HK-2 (cell line): ENCODE data around the gene OR1D5.
"Not testable (repeated sequence)": the region's sequence is repeated elsewhere in the genome, so short reads cannot be mapped to it uniquely, and the experiment has no call there.

Experiments
- DNase-seq: peaks from one replicate; pipeline ENCODE4 v3.0.0-alpha.2; 2018; ENCODE audit not compliant: unreplicated experiment

The OR1D5 gene, protein sequence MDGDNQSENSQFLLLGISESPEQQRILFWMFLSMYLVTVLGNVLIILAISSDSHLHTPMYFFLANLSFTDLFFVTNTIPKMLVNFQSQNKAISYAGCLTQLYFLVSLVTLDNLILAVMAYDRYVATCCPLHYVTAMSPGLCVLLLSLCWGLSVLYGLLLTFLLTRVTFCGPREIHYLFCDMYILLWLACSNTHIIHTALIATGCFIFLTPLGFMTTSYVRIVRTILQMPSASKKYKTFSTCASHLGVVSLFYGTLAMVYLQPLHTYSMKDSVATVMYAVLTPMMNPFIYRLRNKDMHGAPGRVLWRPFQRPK

DNA sequence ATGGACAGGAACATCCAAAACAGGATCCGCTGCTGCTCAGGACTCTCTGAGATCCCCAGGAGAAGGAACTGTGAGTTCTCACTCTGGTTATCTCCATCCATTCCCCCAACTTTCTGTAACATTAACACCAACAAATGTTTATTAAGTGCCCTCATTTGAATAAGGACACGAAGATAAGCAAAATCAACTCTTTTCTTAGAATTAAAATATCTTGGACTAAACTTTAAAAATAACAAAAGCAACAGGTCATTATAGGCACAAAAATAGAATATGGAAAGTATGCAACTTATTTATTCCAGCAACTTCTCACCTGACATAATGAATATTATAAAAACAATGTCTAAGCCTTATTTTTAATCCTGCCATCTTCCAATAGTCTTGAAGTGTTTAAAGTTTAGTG, at the start of gene OR1D5:
OR1D5 (minus strand) TSS at position 101 of the 400 bp plus-strand sequence; CDS start at position 101, 0 bp downstream.
- not testable (repeated sequence) for DNase-seq

DNA sequence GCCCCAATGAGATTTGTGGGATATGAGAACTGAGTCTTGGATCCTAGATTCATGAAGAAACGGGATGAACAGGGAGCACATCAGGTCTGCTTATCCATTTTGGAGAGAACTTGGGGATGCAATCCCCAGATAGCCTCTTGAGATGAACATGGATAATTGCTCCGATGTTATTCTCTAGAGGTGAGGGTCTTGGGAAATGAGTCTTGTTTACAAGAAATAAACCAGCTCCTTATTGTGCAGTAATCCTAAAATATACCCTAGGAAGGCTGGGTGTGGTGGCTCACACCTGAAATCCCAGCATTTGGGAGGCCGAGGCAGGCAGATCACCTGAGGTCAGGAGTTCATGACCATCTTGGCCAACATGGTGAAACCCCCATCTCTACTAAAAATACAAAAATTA, 40.9 kb upstream of the OR1D5 start, which contains the start of gene OR1D2:
OR1D2 (minus strand) TSS at position 101 of the 400 bp plus-strand sequence. CDS start 11,426 bp downstream, outside the sequence.
- no peak for DNase-seq

DNA sequence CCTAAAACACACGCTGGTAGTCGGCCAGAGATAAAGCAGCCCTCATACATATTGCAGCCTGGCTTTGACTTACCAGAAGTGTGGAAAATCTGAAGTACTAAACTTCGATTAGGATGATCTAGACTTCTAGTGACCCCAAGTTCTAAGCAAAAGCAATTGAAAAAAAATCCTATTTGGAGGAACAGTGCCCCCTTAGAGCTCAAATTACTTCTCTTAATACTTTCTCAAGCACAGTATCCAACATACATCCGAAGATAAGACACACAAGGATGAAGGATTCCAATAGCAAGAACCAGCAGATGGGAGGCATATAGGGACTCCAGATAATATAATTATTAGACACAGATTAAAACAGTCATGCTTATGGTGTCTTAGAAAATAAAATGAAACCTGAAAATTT, 10.4 kb upstream of the OR1D5 start:
- DNase-seq: not testable (repeated sequence)

DNA sequence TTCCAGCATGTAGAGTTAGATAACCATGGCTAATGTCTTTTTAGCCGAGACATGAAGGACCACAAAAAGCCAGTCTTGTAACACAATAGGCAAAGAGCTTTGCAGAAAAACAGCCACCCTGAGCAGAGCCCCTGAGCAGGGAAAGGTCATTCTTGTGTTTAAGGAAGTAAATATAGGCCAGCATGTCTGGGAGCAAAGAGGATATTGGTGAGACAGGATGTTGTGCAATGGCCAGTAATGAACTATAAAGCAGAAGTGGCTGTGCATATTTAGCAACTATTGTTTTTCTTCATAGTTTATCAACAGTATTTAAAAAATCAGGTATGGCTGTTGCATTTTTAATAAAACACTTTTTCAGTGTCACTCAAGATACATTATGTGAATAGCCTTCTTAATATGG, 1.8 kb upstream of the OR1D5 start:
- DNase-seq: not testable (repeated sequence)

DNA sequence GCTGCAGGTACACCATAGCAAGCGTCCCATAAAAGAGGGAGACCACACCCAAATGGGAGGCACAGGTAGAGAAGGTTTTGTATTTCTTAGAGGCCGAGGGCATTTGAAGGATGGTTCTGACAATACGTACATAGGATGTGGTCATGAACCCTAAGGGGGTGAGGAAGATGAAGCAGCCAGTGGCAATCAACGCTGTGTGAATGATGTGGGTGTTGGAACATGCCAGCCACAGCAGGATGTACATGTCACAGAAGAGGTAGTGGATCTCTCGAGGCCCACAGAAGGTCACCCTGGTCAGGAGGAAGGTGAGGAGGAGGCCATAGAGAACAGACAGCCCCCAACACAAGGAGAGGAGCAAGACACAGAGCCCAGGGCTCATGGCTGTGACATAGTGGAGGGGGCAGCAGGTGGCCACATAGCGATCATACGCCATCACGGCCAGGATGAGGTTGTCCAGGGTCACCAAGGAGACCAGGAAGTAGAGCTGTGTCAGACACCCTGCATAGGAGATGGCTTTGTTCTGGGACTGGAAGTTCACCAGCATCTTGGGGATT, 506 bp downstream of the OR1D5 start:
- DNase-seq: not testable (repeated sequence)

DNA sequence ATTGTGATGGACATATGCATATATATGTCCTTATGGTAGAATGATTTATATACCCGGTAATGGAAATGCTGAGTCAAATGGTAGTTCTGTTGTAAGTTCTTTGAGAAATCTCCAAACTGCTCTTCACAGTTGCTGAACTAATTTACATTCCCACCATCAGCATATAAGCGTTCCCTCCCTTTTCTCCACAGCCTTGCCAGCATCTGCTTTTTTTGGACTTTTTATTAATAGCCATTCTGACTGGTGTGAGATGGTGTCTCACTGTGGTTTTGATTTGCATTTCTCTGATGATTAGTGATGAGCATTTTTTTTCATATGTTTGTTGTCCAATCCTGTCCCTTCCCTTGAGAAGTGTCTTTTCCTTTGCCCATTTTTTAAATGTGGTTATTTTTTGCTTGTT, 8.5 kb downstream of the OR1D5 start:
- DNase-seq: not testable (repeated sequence)

DNA sequence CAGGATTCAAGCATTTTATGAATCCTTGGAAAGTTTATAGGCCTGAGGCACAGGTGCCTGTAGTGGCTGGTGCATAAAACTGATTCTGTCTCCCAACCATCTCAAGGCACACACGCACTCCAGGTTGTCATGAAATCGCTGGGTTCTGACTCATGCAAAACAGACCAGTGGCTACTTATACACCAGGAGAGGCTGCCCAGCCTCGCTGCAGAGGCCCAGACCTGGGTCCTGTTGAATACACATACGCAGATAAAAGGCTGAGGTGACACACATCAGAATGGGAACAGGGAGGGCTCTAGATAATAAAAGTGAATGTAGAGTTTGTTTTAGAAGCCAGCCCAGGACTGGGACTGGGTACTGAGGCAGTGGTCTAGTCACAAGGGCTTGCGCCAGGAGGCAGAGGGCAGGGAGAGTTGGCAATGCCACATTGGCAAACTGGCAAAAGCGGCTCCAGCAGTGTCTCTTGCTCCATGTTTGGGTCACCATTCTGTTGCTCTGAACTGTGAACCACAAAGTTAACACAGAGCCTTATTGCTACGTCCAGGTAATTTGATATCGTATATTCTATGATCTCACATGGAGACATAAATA, 13.6 kb downstream of the OR1D5 start:
- DNase-seq: no peak

DNA sequence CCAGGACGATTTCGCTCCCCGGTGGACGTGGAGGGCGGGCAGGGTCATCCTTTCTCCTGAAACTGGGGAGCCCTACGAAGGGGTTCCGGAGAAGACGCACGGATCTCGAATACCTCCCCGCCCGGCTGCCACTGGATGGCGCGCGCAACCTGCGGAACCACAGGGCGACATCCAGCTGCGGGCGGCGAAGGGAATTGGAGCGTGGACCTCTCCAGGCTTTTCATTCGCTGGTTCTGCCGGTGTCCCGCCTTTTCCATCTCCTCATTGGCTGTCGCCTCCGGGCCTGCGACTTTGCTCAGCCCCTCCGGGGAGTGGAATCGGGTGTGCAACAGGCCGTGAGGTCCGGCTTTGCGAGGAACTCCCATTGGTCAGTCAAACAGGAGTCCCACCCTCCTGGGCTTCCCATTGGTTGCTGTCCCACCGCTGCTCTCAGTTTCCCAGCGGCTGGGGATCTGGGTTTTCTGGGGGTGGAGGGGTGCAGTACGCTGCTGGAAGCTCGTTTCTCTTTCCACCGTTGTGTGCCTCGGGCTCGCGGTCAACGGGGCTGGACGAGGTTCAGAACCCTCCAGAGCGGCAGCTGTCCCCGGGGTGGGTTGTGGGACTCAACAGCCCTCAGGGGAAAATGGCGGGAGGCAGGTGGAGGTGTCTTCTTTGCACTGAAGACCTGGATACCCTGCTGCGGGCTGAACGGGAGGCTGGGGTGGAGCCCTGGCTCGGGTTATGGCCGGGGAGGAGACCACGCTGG, 14.5 kb downstream of the OR1D5 start:
- DNase-seq: peak; percentile 96

DNA sequence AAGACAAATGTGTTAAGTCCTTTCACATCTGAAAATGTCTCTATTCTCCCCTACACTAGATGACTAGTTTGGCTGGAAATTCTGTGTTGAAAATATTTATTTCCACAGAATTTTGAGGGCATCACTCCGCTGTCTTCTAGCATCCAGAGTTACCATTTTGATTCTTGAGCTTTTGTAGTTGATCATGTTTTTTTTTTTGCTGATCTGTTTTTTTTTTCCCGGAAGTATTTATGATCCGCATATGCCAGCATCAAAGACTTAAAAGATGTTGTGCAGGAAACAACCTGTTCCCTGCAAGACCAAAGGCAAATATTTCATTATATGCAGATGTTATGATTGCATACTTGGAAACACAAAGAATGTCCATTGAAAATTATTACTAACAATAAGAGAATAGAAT, 16.7 kb downstream of the OR1D5 start:
- no peak for DNase-seq

DNA sequence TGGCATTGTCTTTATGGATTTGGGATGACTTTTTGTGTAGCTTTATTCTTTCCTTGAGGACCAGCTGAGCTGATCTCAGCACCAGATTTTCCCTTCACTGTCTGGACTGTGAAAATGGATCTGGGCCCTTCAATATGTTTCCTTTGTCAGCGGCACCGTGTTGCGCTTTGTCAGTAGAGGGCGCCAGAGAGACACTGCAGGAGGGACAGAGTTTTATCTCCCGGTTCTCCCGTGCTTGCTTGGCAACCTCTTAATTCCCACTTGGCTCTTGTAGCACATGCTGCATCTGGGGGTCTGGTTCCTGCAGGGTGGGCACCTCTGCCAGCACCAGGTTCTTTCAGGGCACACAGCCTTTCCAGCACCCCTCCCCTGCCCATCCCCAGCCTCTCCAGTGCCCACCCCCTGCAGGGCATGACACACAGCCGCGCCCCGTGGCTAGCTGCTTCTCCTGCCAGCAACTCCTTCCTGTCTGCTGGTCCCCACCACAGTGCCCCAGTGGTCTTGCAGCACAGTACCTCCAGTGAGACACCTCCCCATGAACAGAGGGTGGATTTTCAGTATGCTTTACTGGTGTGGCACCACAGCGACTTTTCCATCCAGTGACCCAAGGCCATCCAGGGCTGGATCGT, 19.6 kb downstream of the OR1D5 start:
- DNase-seq: no peak

DNA sequence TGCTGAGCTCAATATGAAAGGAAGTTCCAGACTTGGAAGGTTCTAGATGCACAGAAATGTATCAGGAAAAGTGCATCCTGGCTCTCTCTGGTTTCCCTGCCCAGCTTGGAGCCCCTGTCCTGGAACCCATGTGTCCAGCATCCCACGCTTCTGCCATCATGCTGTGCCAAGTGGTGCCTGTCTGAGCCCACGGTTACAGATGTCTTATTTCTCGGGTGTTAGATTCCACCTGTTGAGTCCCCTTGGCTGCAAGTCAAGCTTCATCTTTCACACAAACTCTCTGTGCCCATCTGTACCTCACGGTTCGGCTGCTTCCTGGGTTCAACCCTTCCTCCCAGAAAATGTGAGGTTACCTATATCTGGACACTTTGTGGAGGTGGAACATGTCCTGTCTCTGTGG, 22.5 kb downstream of the OR1D5 start:
- DNase-seq: no peak

DNA sequence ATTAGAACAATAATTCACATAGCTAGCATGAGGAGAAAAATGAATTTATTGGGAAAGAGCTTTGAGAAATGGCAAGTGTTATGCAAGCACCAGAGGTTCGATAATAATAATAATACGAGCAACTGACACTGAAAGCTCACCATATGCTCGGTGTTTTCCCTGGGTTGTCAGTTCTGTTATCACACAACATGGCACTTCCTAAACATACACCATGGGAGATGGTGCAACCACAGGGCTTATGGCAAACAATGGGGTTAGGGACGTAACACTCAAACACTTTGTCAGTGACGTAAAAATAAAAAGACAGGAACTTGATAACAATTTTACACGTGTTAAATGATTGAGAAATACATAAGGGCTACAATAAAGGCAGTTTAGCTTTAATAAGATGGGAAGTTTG, 23.7 kb downstream of the OR1D5 start:
- no peak for DNase-seq

DNA sequence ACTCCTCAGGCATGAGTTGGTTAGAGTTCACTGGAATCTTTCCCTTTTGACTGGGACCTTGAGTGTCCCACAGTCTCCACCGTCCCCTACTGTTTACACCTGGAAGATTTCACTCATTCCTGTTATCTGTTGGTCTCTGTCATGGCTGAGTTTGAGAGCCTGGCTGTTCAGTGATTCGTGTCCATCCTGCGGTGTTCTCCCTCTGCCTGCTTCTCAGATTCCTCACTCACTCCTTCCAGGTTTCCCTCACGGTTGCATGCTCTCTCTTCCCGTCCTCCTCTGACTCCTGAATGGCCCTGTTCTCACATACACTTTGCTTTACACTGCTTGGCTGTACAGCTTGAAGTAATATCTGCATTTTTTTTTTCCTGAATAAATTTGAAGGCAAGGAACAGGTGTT, 24.5 kb downstream of the OR1D5 start:
- DNase-seq: no peak

DNA sequence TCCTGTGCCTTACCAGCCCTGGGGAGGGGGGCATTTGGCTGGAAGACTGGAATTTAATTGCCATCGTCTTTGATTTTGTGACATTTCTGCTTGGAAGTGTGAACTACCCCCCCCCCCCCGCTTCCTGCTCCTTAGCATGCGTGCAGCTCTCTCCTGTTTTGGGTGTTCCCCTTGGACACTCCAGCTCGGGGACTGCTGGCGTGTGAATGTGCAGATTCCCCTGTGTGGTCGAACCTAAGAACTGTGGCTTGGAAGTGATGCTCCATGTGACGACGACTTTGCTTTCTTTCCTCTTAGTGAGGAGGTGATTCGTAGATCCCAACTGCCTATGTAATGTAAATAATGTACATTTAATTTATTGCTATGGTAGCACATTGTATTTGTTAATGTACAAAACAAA, 26.1 kb downstream of the OR1D5 start:
- no peak for DNase-seq

DNA sequence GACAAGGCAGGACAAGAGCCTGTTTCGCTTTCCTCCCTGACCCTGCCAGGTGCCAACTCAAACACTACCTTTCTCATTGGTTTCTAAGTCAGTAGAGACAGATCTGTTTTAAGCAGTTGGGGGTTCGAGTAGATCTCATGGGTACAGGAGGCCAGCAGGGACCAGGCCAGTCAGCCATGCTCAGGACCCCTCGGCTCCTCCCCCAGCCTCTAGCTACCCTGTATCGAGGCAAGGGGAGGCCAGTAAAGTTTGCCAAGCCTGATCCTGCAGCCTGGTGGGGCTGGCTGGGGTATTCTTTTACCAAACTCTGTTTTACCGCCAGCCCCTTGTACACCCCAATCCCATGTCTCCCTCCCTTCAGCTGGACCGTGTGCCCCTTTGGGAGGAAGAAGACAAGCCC, 26.6 kb downstream of the OR1D5 start:
- no peak for DNase-seq

DNA sequence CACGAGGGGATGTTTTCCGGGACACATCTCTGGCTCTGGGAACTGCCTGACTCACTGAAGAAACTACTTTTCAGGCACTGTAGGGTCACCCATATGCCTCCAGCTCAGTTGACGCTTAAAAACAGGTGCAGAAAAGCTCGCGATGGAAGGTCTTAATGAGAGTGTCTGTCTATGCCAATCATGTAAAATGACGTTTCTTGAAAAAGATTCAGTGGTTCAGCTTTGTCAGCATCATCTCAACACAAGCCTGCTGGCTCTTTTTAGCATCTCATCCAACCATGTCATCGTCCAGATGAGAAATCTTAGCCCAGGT, 27.5 kb downstream of the OR1D5 start:
- no peak for DNase-seq

DNA sequence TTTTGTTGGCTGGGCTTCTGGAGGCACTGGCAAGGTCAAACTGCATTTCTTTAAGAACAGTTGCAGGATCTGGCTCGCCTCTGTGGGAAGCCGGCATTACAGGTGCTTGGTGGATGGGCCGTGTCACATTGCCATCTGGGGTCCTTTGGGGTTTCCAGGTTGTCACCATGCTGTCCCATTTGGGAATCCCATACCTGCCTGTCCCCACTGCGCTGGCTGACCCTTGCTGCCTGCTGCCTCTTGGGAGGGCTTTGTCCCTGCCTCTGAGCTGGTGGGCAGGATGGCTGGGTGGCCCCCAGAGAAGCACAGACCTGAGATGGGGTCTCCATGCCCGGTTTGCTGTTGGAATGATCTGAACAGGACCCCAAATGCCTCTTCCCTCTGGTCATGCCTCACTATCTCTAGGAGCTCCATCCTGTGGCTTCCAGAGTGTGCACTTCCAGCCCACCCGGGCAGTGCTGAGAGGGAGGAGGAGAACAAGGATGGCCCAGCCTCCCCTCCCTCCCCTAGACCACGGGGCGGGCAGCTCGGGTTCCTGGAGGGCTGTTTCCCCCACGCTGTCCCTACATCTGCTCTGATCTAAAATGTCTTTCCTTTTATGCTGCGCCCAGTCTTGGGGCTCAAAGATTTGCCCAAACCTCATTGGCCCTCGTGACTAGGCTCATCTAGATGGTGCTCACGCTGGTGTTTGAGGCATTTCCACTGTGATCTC, 28.0 kb downstream of the OR1D5 start:
- no peak for DNase-seq

DNA sequence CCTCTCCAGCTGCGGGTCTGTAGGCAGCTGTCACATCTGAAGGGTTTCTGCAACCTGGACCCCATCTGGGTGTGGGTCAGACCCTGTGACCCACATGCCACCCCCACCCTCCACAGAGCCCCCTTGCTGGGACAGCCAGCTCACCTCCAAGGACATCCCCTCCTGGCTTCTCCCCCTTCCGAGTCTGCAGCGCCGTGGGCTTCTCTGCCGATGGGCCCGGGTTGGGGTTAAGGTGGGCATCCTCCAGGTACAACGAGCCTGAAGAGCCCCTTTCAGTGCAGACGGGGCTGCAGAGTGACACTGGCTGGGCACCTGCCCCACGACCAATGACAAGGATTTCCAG, 28.9 kb downstream of the OR1D5 start:
- DNase-seq: no peak

DNA sequence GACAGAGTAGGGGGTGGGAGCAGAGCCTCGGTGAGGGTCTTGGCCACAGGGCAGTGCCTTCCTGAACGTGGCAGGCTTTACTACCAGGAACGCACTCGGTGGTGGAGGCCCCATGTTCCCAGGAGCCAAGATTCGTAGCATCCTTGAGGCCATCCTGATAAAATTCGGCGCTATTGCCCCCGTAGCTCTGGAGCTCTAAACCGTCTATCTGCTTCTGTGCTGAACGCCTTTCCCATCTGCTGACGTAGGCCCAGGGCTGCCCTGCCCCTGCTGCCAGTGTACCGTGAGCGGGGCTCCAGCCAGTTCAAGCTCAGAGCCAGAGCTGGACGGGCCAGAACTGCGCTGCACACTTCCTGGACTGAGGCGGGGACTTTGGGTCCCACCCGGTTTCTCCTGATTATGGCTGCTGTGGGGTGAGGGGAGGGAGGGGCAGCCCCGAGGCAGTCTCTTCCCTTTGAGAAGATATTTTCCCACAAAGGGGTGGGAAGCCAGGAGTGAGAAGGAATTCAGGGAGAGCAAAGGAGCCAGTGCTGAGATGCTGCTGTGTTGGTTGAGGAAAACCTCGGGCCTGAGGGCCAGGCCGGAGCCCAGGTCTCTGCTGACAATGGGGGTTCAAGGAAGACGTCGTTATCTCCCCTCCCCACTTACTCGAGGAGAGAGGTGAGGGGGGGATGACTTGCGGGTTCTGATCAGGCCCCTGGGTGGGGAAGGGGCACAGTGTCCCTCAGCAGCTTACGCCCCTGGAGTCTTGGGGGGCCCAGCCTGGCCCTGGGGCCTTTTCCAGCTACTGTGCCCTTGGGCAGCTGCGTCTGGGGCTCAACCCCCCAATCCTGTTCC, 29.4 kb downstream of the OR1D5 start:
- DNase-seq: no peak

DNA sequence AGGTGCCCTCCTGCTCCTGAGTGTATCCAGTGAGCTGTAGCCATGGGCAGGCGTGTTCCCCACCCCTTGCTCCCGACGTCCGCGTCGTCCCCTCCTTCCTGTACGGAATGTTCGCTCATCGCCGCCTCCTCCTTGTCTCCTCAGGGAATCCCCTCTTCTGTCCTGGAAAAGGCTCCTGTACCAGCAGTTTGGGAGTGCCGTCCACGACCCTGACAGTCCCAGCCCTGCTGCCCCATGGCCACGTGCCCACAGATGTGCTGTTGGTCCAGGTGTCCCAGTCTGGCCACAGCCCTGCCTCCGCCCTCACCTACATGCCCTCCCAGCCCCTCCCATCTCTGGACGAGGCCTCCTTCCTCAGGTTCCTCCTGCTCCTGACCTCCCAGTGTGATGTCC, 30.2 kb downstream of the OR1D5 start:
- no peak for DNase-seq
